ENCODE measurements around the gene NMUR1.

DNA sequence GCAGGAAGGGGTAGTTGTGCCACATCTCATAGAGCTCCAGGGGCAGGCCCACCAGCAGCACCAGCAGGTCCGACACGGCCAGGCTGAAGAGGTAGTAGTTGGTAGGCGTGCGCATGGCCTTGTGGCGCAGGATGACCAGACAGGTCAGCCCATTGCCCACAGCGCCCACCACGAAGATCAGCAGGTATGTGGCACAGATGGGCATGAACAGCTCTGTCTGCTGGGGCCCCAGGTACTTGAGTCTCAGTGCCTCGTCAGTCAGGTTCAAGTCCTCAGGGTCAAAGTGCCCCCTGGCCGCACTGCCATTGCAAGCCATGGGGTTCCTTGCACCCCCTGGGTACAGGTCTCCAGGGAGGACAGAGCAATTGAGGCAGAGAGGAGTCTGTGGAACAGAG is 1.6 kb downstream of the NMUR1 start:
- TF ChIP-seq POLR2A (IDR thresholded peaks at IDR 0.05), result no peak
- TF ChIP-seq, protein P1, sequence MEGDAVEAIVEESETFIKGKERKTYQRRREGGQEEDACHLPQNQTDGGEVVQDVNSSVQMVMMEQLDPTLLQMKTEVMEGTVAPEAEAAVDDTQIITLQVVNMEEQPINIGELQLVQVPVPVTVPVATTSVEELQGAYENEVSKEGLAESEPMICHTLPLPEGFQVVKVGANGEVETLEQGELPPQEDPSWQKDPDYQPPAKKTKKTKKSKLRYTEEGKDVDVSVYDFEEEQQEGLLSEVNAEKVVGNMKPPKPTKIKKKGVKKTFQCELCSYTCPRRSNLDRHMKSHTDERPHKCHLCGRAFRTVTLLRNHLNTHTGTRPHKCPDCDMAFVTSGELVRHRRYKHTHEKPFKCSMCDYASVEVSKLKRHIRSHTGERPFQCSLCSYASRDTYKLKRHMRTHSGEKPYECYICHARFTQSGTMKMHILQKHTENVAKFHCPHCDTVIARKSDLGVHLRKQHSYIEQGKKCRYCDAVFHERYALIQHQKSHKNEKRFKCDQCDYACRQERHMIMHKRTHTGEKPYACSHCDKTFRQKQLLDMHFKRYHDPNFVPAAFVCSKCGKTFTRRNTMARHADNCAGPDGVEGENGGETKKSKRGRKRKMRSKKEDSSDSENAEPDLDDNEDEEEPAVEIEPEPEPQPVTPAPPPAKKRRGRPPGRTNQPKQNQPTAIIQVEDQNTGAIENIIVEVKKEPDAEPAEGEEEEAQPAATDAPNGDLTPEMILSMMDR (IDR thresholded peaks at IDR 0.05), result no peak

All from uterus (tissue), 2 donors.